ENCODE measurements around the gene TCF7L2. TPM values are rescaled to one million over a fixed set of nuclear protein-coding genes. Genes with fewer than 3 reads are reported as not detected.

The TCF7L2 gene
- total and polyA plus RNA-seq, 9 of the 15 experiments (the other 6 are each of a cell fraction or from before 2014, with no cell fraction given) = 0.32 to 2.8 (median 0.92) TPM

DNA sequence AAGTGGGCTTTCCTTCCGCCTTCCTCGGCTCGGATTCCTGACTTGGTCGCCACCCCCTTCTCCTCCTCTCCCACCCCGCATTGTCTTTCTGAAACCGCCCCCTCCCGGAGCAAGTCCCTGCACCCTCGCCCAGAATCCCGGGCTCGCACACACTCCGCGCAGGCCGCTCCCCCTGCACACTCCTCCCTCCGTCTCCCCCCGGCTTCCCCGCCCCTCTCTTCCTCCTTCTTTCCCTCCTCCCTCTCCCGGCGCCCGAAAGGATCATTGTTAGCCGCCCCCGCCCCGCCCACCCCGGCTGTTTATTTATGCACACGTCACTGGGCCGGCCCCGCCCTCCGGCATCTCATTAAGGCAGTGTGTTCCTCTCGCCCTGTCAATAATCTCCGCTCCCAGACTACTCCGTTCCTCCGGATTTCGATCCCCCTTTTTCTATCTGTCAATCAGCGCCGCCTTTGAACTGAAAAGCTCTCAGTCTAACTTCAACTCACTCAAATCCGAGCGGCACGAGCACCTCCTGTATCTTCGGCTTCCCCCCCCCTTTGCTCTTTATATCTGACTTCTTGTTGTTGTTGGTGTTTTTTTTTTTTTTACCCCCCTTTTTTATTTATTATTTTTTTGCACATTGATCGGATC is at the start of gene TCF7L2 (continued):
- TF ChIP-seq, protein P1, sequence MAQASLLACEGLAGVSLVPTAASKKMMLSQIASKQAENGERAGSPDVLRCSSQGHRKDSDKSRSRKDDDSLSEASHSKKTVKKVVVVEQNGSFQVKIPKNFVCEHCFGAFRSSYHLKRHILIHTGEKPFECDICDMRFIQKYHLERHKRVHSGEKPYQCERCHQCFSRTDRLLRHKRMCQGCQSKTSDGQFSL (CRISPR knock-in tag; IDR thresholded peaks at IDR 0.05) = 0 out of 2 replicates have a peak, but pooled peaks have one; percentile 62
- TF ChIP-seq, protein P1 (tag; IDR thresholded peaks at IDR 0.05) = no peak
- TF ChIP-seq PHF8 (IDR thresholded peaks at IDR 0.05; ENCODE audit: borderline replicate concordance, low read length) (peak; percentile 27; the same call in 1 of the 2 replicates), MAZ (CRISPR knock-in tag; conservative IDR thresholded peaks at IDR 0.05 in 1 of 2, IDR thresholded peaks at IDR 0.05 in 1 of 2) (peak; percentile 43 to 60; a peak in 3 of 4 replicates), POLR2A (conservative IDR thresholded peaks at IDR 0.05) (peak; percentile 47; the same call in 1 of the 2 replicates), ZNF134 (CRISPR knock-in tag; conservative IDR thresholded peaks at IDR 0.05) (no peak), ETV6 (IDR thresholded peaks at IDR 0.05; ENCODE audit: borderline replicate concordance in 1 of 2, low read depth in 2 of 2, low read length in 1 of 2) (no peak), ETV6 (CRISPR knock-in tag; IDR thresholded peaks at IDR 0.05; ENCODE audit: borderline replicate concordance) (no peak), HLTF (IDR thresholded peaks at IDR 0.05) (no peak), RCOR1 (IDR thresholded peaks at IDR 0.05; ENCODE audit: borderline replicate concordance in 1 of 2, low read depth in 2 of 2, low read length in 2 of 2) (0 out of 4 replicates have a peak, but pooled peaks of 1 of the 2 experiments have one; percentile 23), KDM4B (IDR thresholded peaks at IDR 0.05; ENCODE audit: borderline replicate concordance in 2 of 2, low read depth in 1 of 2) (no peak), ZNF830 (CRISPR knock-in tag; IDR thresholded peaks at IDR 0.05) (no peak), ESRRA (IDR thresholded peaks at IDR 0.05; ENCODE audit: borderline replicate concordance, low read depth) (no peak), NFXL1 (CRISPR knock-in tag; IDR thresholded peaks at IDR 0.05) (no peak), LCOR (CRISPR knock-in tag; IDR thresholded peaks at IDR 0.05) (no peak), ZNF384 (IDR thresholded peaks at IDR 0.05; ENCODE audit: low read depth, low read length) (no peak), ASH1L (IDR thresholded peaks at IDR 0.05; ENCODE audit: borderline replicate concordance, low read depth, partially characterized antibody) (no peak)
- TF ChIP-seq, protein P2, sequence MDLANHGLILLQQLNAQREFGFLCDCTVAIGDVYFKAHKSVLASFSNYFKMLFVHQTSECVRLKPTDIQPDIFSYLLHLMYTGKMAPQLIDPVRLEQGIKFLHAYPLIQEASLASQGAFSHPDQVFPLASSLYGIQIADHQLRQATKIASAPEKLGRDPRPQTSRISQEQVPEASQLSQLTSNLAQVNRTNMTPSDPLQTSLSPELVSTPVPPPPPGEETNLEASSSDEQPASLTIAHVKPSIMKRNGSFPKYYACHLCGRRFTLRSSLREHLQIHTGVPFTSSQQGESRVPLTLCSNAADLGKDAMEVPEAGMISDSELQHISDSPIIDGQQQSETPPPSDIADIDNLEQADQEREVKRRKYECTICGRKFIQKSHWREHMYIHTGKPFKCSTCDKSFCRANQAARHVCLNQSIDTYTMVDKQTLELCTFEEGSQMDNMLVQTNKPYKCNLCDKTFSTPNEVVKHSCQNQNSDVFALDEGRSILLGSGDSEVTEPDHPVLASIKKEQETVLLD (IDR thresholded peaks at IDR 0.05) = 0 out of 2 replicates have a peak, but pooled peaks have one; percentile 36
- TF ChIP-seq, protein P3, sequence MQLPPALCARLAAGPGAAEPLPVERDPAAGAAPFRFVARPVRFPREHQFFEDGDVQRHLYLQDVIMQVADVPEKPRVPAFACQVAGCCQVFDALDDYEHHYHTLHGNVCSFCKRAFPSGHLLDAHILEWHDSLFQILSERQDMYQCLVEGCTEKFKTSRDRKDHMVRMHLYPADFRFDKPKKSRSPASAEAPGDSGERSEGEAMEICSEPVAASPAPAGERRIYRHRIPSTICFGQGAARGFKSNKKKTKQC (CRISPR knock-in tag; IDR thresholded peaks at IDR 0.05) = no peak
- TF ChIP-seq, protein P4, sequence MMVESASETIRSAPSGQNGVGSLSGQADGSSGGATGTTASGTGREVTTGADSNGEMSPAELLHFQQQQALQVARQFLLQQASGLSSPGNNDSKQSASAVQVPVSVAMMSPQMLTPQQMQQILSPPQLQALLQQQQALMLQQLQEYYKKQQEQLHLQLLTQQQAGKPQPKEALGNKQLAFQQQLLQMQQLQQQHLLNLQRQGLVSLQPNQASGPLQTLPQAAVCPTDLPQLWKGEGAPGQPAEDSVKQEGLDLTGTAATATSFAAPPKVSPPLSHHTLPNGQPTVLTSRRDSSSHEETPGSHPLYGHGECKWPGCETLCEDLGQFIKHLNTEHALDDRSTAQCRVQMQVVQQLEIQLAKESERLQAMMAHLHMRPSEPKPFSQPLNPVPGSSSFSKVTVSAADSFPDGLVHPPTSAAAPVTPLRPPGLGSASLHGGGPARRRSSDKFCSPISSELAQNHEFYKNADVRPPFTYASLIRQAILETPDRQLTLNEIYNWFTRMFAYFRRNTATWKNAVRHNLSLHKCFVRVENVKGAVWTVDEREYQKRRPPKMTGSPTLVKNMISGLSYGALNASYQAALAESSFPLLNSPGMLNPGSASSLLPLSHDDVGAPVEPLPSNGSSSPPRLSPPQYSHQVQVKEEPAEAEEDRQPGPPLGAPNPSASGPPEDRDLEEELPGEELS (CRISPR knock-in tag; IDR thresholded peaks at IDR 0.05; ENCODE audit: borderline replicate concordance) = no peak
- TF ChIP-seq, protein P5, sequence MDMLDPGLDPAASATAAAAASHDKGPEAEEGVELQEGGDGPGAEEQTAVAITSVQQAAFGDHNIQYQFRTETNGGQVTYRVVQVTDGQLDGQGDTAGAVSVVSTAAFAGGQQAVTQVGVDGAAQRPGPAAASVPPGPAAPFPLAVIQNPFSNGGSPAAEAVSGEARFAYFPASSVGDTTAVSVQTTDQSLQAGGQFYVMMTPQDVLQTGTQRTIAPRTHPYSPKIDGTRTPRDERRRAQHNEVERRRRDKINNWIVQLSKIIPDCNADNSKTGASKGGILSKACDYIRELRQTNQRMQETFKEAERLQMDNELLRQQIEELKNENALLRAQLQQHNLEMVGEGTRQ (CRISPR knock-in tag; IDR thresholded peaks at IDR 0.05) = no peak
